LNCaP clone FGC (cell line): Measurements from ENCODE around the gene ZSCAN26.
A peak's percentile ranks its signal among the peaks of the same experiment; 100 is the strongest.

Experiments
- DNase-seq: peaks from one replicate; pipeline ENCODE4 v3.0.0-alpha.2; 2011; ENCODE audit warnings: low read depth
- H3K4me3 ChIP-seq: 2 replicates; pipeline ENCODE4 v1.5.1; 2011; ENCODE audit warnings: mild to moderate bottlenecking, low read depth, low read length, control low read depth
- CTCF ChIP-seq: IDR thresholded peaks from 2 replicates; pipeline ENCODE4 v1.5.1; 2012; ENCODE audit warnings: mild to moderate bottlenecking; ENCODE audit not compliant: control insufficient read depth, insufficient read depth; ENCODE audit errors: extremely low read depth

ZSCAN26 gene

GRCh38 chr6:28243946-28244345 is 23.0 kb upstream of the ZSCAN26 start:
- no peak for DNase-seq
- TF ChIP-seq CTCF = no peak

GRCh38 chr6:28245206-28245941 is 21.6 kb upstream of the ZSCAN26 start:
- no peak overlapping the region for H3K4me3 ChIP-seq
- TF ChIP-seq CTCF = no peak
- no peak for DNase-seq

More at GRCh38 chr6:28243946-28244345, 23.0 kb upstream of the ZSCAN26 start:
- H3K4me3 ChIP-seq = no peak overlapping the region

- TF ChIP-seq CTCF = no peak
- no peak overlapping the region for H3K4me3 ChIP-seq
- no peak for DNase-seq
These were observed 18.0 kb upstream of the ZSCAN26 start for GRCh38 chr6:28248916-28249315.

GRCh38 chr6:28250747-28251146 is 16.2 kb upstream of the ZSCAN26 start:
- no peak for TF ChIP-seq CTCF
- no peak for DNase-seq
- peak overlapping the region; percentile 89 for H3K4me3 ChIP-seq

GRCh38 chr6:28251661-28252008 is 15.3 kb upstream of the ZSCAN26 start:
- peak overlapping the region; percentile 89 for H3K4me3 ChIP-seq
- DNase-seq = no peak
- TF ChIP-seq CTCF = no peak

- H3K4me3 ChIP-seq = peak within 1 kb of the TSS; percentile 89
- DNase-seq = peak; percentile 87
- TF ChIP-seq CTCF = no peak
These were observed 14.7 kb upstream of the ZSCAN26 start, which contains the start of gene ZKSCAN4 for GRCh38 chr6:28252009-28252975. Gene ZKSCAN4, minus strand, starts transcription at chr6:28252269. Its CDS starts 289 bp downstream, at chr6:28251980.
